ACC112 (cell line): ENCODE data around the gene PCK2.

Experiments
- H2AFZ ChIP-seq: fragments of 200-600 bp; sonication (generic); one replicate; pipeline ENCODE4 v1.6.0; 2017; ENCODE audit warnings: antibody characterized with exemption, low read length; ENCODE audit not compliant: unreplicated experiment
- H3K27ac ChIP-seq: fragments of 200-600 bp; sonication (generic); 2 replicates; pipeline ENCODE4 v1.5.1; 2014; ENCODE audit warnings: low read depth, mild to moderate bottlenecking, antibody characterized with exemption, low read length, moderate library complexity
- H3K27me3 ChIP-seq: fragments of 200-600 bp; sonication (generic); 2 replicates; pipeline ENCODE4 v1.6.1; 2014; ENCODE audit warnings: mild to moderate bottlenecking, antibody characterized with exemption, low read length, moderate library complexity, mixed read lengths; ENCODE audit not compliant: insufficient read depth
- H3K36me3 ChIP-seq: fragments of 200-600 bp; sonication (generic); 2 replicates; pipeline ENCODE4 v1.6.1; 2016; ENCODE audit warnings: mild to moderate bottlenecking, antibody characterized with exemption, low read length, moderate library complexity, mixed read lengths; ENCODE audit not compliant: insufficient read depth
- H3K4me1 ChIP-seq: fragments of 200-600 bp; sonication (generic); one replicate; pipeline ENCODE4 v1.6.1; 2016; ENCODE audit warnings: low read length, mixed read lengths; ENCODE audit not compliant: insufficient read depth, unreplicated experiment, control insufficient read depth
- H3K4me3 ChIP-seq: fragments of 200-600 bp; sonication (generic); 2 replicates; pipeline ENCODE4 v1.5.1; 2014; ENCODE audit warnings: mild to moderate bottlenecking, low read depth, low read length
- H3K79me2 ChIP-seq: fragments of 200-600 bp; sonication (generic); one replicate; pipeline ENCODE4 v1.6.0; 2016; ENCODE audit warnings: low read length; ENCODE audit not compliant: control insufficient read depth, unreplicated experiment, insufficient read depth

Gene PCK2

GRCh38 chr14:24070285-24071143 lies 23.6 kb upstream of the PCK2 start:
- Histone ChIP-seq H3K79me2 (no peaks in the 10 kb centered on the region), H3K36me3 (no peaks in the 10 kb centered on the region), H3K4me1 (no peaks in the 10 kb centered on the region), H3K4me3 (no peak overlapping the region), H3K27me3 (peaks cover 66% of the 10 kb centered on the region), H2AFZ (no peak overlapping the region), H3K27ac (no peak overlapping the region)

- Histone ChIP-seq H3K27ac (no peak within 1 kb of the TSS), H3K4me3 (no peak within 1 kb of the TSS), H3K27me3 (peaks cover 69% of the 10 kb centered on the region), H3K36me3 (no peaks in the 10 kb centered on the region), H3K4me1 (no peaks in the 10 kb centered on the region), H2AFZ (no peak within 1 kb of the TSS), H3K79me2 (no peaks in the 10 kb centered on the region)
These were observed 22.9 kb upstream of the PCK2 start, which contains the start of gene CPNE6 for GRCh38 chr14:24071144-24071697. CPNE6 (plus strand) TSS chr14:24071562; CDS start chr14:24072937, 1,375 bp downstream.

- Histone ChIP-seq H3K79me2 (no peaks in the 10 kb centered on the region), H3K27ac (no peak overlapping the region), H3K36me3 (no peaks in the 10 kb centered on the region), H3K27me3 (peaks cover 69% of the 10 kb centered on the region), H3K4me3 (no peak overlapping the region), H3K4me1 (no peaks in the 10 kb centered on the region), H2AFZ (no peak overlapping the region)
These were observed 22.2 kb upstream of the PCK2 start for GRCh38 chr14:24071836-24072430.

- Histone ChIP-seq H3K27ac (no peak overlapping the region), H3K4me1 (no peaks in the 10 kb centered on the region), H3K36me3 (no peaks in the 10 kb centered on the region), H3K27me3 (peaks cover 69% of the 10 kb centered on the region), H2AFZ (no peak overlapping the region), H3K4me3 (no peak overlapping the region), H3K79me2 (no peaks in the 10 kb centered on the region)
These were observed 21.7 kb upstream of the PCK2 start for GRCh38 chr14:24072436-24072835.

GRCh38 chr14:24072881-24073877 lies 20.9 kb upstream of the PCK2 start:
- no peak overlapping the region for H3K27ac ChIP-seq
- no peaks in the 10 kb centered on the region for H3K4me1 ChIP-seq
- no peaks in the 10 kb centered on the region for H3K36me3 ChIP-seq
- H3K27me3 ChIP-seq: peaks cover 65% of the 10 kb centered on the region
- no peak overlapping the region for H3K4me3 ChIP-seq
- H2AFZ ChIP-seq: no peak overlapping the region
- H3K79me2 ChIP-seq: no peaks in the 10 kb centered on the region

- no peaks in the 10 kb centered on the region for H3K36me3 ChIP-seq
- no peaks in the 10 kb centered on the region for H3K4me1 ChIP-seq
- H2AFZ ChIP-seq: no peak overlapping the region
- no peak overlapping the region for H3K27ac ChIP-seq
- no peaks in the 10 kb centered on the region for H3K79me2 ChIP-seq
- H3K4me3 ChIP-seq: no peak overlapping the region
- H3K27me3 ChIP-seq: peaks cover 63% of the 10 kb centered on the region
These were observed 19.3 kb upstream of the PCK2 start for GRCh38 chr14:24074625-24075484.

- Histone ChIP-seq H3K27me3 (peaks cover 65% of the 10 kb centered on the region), H3K4me3 (no peak overlapping the region), H3K4me1 (peaks cover 2% of the 10 kb centered on the region), H2AFZ (no peak overlapping the region), H3K36me3 (no peaks in the 10 kb centered on the region), H3K27ac (no peak overlapping the region), H3K79me2 (no peaks in the 10 kb centered on the region)
These were observed 18.4 kb upstream of the PCK2 start for GRCh38 chr14:24075485-24076301.

GRCh38 chr14:24076302-24076601 lies 17.9 kb upstream of the PCK2 start:
- Histone ChIP-seq H3K27ac (no peak overlapping the region), H3K36me3 (no peaks in the 10 kb centered on the region), H3K27me3 (peaks cover 65% of the 10 kb centered on the region), H3K4me3 (no peak overlapping the region), H3K4me1 (peaks cover 4% of the 10 kb centered on the region), H2AFZ (no peak overlapping the region), H3K79me2 (no peaks in the 10 kb centered on the region)

GRCh38 chr14:24077086-24077485 lies 17.0 kb upstream of the PCK2 start:
- peaks cover 4% of the 10 kb centered on the region for H3K4me1 ChIP-seq
- no peaks in the 10 kb centered on the region for H3K79me2 ChIP-seq
- H3K27me3 ChIP-seq: peaks cover 65% of the 10 kb centered on the region
- no peak overlapping the region for H3K27ac ChIP-seq
- H3K36me3 ChIP-seq: no peaks in the 10 kb centered on the region
- H3K4me3 ChIP-seq: no peak overlapping the region
- H2AFZ ChIP-seq: no peak overlapping the region
